Fibroblast of pulmonary artery (primary cell): ENCODE results near the gene PLIN1.

Experiments
- DNase-seq: peaks from one replicate; pipeline ENCODE4 v3.0.0-alpha.2; 2010; ENCODE audit warnings: low read depth
- H3K4me3 ChIP-seq: replicated peaks from 2 replicates; pipeline ENCODE4 v1.5.1; 2011; ENCODE audit warnings: low read depth, mild to moderate bottlenecking, control low read depth, low read length, moderate library complexity
- TF ChIP-seq, protein P1 (sequence below): IDR thresholded peaks from 2 replicates; pipeline ENCODE4 v1.5.1; 2011; ENCODE audit warnings: mild to moderate bottlenecking, control low read depth, low read length, inconsistent platforms; ENCODE audit errors: missing control alignments

PLIN1 gene

DNA sequence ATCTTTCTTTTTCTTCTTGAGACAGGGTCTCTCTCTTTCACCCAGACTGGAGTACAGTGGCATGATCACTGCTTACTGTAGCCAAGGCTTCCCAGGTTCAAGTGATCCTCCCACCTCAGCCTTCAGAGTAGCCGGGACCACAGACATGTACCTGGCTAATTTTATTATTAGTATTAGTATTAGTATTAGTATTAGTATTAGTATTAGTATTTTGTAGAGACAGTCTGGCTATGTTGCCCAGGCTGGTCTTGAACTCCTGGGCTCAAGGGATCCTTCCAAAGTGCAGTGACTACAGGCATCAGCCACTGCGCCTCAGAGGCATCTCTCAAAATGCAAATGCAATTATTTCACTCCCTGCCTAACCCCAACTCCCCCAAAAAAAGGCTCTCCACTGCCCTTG lies 25.6 kb downstream of the PLIN1 start:
- DNase-seq: no peak
- TF ChIP-seq, protein P1, sequence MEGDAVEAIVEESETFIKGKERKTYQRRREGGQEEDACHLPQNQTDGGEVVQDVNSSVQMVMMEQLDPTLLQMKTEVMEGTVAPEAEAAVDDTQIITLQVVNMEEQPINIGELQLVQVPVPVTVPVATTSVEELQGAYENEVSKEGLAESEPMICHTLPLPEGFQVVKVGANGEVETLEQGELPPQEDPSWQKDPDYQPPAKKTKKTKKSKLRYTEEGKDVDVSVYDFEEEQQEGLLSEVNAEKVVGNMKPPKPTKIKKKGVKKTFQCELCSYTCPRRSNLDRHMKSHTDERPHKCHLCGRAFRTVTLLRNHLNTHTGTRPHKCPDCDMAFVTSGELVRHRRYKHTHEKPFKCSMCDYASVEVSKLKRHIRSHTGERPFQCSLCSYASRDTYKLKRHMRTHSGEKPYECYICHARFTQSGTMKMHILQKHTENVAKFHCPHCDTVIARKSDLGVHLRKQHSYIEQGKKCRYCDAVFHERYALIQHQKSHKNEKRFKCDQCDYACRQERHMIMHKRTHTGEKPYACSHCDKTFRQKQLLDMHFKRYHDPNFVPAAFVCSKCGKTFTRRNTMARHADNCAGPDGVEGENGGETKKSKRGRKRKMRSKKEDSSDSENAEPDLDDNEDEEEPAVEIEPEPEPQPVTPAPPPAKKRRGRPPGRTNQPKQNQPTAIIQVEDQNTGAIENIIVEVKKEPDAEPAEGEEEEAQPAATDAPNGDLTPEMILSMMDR: no peak
- no peak overlapping the region for H3K4me3 ChIP-seq

DNA sequence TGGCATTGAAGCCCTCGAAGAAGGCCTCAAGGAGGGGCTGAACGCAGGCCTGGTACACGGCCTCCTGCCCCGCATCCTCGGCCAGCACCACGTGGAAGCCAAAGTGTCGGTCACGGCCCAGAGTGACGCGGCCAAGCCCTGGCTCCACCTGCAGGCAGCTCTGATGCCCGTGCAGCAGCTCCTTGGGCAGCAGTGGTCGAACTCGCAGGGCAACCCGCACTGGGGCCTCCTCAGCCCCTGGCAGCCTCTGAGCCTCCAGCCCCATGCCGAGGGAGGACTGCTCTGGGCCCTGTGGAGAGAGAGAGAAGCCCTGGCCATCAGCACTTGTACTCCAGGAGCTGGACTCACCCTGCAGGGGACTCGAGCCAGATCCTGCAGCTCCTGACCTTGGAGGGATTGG lies 26.5 kb downstream of the PLIN1 start:
- H3K4me3 ChIP-seq: no peak overlapping the region
- TF ChIP-seq, protein P1: no peak
- no peak for DNase-seq

DNA sequence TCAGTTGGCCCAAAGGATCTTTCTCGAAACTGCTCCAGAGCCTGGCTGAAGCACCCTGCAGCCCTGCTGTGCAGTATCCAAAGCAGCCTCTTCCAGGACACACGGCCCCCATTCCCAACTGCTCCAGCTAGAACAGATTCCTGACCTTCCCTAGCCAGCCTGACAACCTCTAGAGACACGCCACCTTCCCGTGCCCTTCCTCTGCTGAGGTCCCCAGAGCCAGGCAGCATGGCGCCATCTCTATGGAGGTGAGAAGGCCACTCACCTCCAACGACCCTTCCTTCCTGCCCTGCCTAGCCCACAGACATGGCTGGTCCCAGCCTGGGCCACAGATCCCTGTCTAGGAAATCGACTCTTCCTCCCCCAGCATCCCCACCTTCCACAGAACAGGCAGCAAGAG lies 27.0 kb downstream of the PLIN1 start:
- DNase-seq: no peak
- TF ChIP-seq, protein P1: no peak
- no peak overlapping the region for H3K4me3 ChIP-seq

DNA sequence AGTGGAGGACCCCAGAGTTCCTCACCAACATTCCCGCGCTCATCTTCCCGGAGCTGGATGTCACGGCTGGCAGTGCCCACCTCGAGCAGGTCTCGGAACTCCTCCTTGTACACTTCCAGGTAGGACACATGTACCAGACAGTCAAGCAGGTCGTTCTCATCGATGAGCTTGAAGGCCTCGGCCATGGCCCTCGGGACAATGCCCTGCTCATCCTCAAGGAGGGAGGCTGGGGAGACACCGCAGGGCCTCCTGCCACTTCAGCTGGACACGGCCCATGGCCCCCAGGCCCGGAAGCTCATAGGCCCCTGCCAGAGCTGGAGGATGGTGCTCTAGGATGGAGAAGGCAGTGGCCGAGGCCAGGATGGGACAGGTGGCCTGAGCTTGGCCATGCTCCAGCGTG lies 29.5 kb downstream of the PLIN1 start:
- H3K4me3 ChIP-seq: no peak overlapping the region
- TF ChIP-seq, protein P1: no peak
- DNase-seq: no peak

DNA sequence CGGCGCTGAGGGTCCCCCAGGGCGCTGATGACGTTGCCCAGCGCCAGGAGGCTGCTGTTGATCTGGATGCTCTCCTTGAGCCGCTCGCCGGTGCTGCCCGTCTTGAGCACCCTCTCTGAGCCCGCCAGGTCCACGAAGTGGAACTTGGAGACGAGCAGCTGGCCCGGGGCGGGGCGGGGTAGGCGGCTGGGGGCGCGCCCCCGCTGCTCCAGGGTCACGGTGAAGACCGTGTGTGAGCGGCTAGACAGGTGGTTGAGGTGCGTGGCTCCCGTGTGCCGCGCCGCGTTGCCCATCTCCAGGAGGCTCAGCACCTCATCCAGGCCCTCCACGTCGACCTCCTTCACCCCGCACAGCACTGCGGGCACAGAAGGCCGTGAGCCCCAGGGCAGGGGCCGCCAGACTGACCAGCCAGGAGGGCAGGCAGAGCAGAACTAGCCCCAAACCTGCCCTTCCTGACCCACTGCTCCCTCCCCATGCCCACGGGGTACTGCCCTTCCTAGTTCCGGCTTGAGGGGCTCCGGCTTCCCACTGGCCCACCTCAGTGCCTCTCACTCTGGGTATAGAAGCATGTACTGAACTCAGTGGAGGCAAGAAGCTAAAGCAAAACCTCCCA lies 30.0 kb downstream of the PLIN1 start:
- no peak overlapping the region for H3K4me3 ChIP-seq
- no peak for DNase-seq
- TF ChIP-seq, protein P1: no peak

DNA sequence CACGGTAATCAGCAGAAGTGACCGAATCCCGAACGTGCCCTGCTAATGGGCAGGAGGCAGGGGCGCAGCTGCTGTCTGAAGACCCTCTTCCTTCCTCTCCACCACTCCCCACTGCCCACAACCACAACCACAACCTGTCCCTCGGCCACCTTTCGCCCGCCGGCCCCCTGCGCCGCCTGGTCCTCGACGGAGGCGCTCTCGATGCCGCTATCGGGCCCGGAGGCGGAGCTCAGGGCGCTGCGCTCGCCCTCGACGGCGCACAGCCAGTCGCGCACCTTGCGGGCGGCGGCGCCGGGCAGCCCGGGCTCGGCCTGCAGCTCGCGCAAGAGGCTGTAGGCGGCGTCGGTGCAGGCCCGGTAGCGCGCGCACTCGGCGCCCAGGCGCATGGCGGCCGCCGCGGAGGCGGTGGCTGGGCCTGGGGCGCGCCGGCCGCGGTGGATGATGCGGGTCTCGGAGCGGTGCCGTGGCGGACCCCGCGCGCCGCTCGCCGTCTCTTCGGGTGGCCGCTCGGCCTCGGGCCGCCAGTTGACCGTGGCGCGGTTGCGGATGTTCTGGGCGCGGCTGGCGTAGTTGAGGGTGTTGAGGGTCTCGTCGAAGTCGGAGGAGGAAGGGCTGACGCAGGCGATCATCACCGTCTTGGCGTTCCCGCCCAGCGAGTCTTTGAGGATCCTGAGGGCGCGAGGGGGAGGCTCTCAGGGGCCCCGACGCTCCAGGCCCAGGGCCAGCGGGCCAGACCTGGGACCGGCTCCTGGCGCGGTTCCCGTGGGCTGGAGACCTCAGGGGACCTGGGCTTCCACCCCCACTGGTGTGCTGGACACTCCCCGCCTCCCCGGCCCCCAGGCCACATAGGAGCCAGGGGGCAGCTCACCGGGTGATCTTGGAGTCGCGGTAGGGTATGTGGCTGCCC lies 30.8 kb downstream of the PLIN1 start:
- DNase-seq: no peak
- no peak overlapping the region for H3K4me3 ChIP-seq
- TF ChIP-seq, protein P1: no peak
